Psoas muscle (tissue), 8 donors: ENCODE measurements around the gene UBAP1L. TPM values are rescaled to one million over a fixed set of nuclear protein-coding genes. Genes with fewer than 3 reads are reported as not detected.
A peak's percentile ranks its signal among the peaks of the same experiment; 100 is the strongest.

Experiments
- ATAC-seq, 4 donors: fragments of 200-7000 bp; cut with Tn5 transposase; one replicate each; pipeline ENCODE4 v1.9.1; 2020; ENCODE audit warnings: moderate library complexity in 3 of 4, mild to moderate bottlenecking in 2 of 4
- DNase-seq, 2 donors: peaks; one replicate each; pipeline ENCODE4 v3.0.0-alpha.2; 2020
- H3K27ac ChIP-seq: fragments of 200-600 bp; one replicate; pipeline ENCODE4 v1.8.0; 2022
- H3K27me3 ChIP-seq, 3 donors: fragments of 200-600 bp in 1 of 3; one replicate each; pipeline versions ENCODE4 v1.6.1 to v1.8.0; 2013 to 2022; ENCODE audit warnings: low read length in 2 of 3, mild to moderate bottlenecking in 2 of 3, moderate library complexity in 1 of 3; ENCODE audit not compliant: insufficient read depth in 3 of 3
- H3K36me3 ChIP-seq, 2 donors: fragments of 200-600 bp in 1 of 2; one replicate each; pipeline versions ENCODE4 v1.6.1 to v1.8.0; 2013 to 2022; ENCODE audit warnings: low read depth in 1 of 2, mild to moderate bottlenecking in 1 of 2, moderate library complexity in 1 of 2; ENCODE audit not compliant: insufficient read depth in 1 of 2
- H3K4me1 ChIP-seq: fragments of 200-600 bp; one replicate; pipeline ENCODE4 v1.8.0; 2022
- H3K4me3 ChIP-seq: fragments of 200-600 bp; one replicate; pipeline ENCODE4 v1.8.0; 2022; ENCODE audit warnings: mild to moderate bottlenecking
- H3K9me3 ChIP-seq: fragments of 200-600 bp; one replicate; pipeline ENCODE4 v1.8.0; 2022
- CTCF ChIP-seq: fragments of 200-600 bp; IDR thresholded peaks from one replicate; pipeline ENCODE4 v1.8.0; 2022; ENCODE audit warnings: antibody characterized with exemption
- WGBS, 3 donors: extraction: QIAGEN DNeasy Blood & Tissue Kit; methylation state at CpG; one replicate each; pipeline versions ENCODE4 v1.1.6 to v1.1.7; 2013; 5-methylcytosine and 5-hydroxymethylcytosine counted together
- intact Hi-C, 2 donors: fragments of 100-400 bp; cut with DNase I; formaldehyde crosslinking; loops; one replicate each; pipeline versions ENCODE4 v1.11.0 to v1.14.2; 2022
- long read RNA-seq, 2 donors: library from polyadenylated mRNA; unstranded; transcript quantifications; one replicate each; pipeline ENCODE4 v2.0.0, GENCODE V29; 2021
- polyA plus RNA-seq, 3 donors: library from polyadenylated mRNA; stranded (reverse); fragments of 200-250 nt; gene quantifications; one replicate each; pipeline ENCODE4 v1.2.3, GENCODE V29; 2013
- total RNA-seq, 4 donors: library from RNA; stranded (reverse); fragmentation: NEBNext Ultra II Directional in 2 of 4; extraction: Animal tissue kit (Norgen Biotek cat#: 25700) in 2 of 4; gene quantifications; one replicate each; pipeline versions ENCODE4 v1.2.1 to v1.2.4, GENCODE V29; 2021 to 2023
- donor health status: healthy with polysubstance abuse.
- donor health status: DM: no; HTN: no; CAD: no; lungs with moderate emphysema.
- donor health status: Bipolar disorder and iron deficiency.
- donor health status: healthy.
- donor health status: DM: yes; HTN: yes; CAD: no.
- donor health status: DM: no; HTN: no; CAD: no.
- donor health status: DM: no; HTN: no; CAD: no.
- donor health status: DM: yes; HTN: yes; CAD: no.

UBAP1L gene
- total RNA-seq: 1 to 10 TPM; 1.1 to 2.8 (median 1.9) TPM
- 1 to 10 TPM in 1 of 3 donors, under 1 TPM in 2; 0.79 to 1.1 (median 0.90) TPM for polyA plus RNA-seq
- long read RNA-seq, donor 1, full-length matches to known transcripts: 1 of 1 reads
- long read RNA-seq, donor 1, partial matches to known transcripts: 0 of 1 reads
- long read RNA-seq, donor 1, other reads (novel, unspliced or antisense): 0 of 1 reads
- long read RNA-seq, donor 2, partial matches to known transcripts: 0 of 2 reads
- long read RNA-seq, donor 2, other reads (novel, unspliced or antisense): 2 of 2 reads

- no peak for TF ChIP-seq CTCF
- intact Hi-C loops: no loop called here
- H3K27ac ChIP-seq: no peak within 1 kb of the TSS
Observed at GRCh38 chr15:65115086-65115485, at the start of gene UBAP1L. TSS of gene UBAP1L (minus strand) at chr15:65115200. CDS start at chr15:65106215, 8,985 bp downstream.

DNA sequence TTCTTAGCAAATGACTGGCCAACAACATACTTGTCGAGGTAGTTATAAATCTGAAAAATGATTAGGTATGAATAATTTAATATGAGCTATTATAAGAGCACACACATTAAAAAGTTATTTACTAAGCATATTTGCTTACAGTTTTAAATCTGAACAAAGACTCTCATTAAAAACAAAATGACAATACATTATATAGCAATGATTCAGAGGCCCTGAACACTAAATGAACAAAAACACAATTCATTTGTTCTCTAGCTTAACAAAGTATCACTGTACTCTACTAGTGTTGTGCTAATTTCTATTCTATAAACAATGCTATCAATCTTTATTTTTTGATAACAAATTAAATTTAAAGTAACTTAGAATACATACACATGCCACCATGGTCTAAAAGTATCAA, 49.1 kb upstream of the UBAP1L start:
- no peak overlapping the region for H3K4me3 ChIP-seq
- WGBS, 3 donors: 39 to 71% (median 43%) methylated on average over 1 of the region's 1 CpG
- intact Hi-C loops: no loop called here
- peak overlapping the region; percentile 77 for H3K27ac ChIP-seq
- no peak for DNase-seq
- no peak for TF ChIP-seq CTCF
- no peaks in the 10 kb centered on the region for H3K27me3 ChIP-seq
- no peaks in the 10 kb centered on the region for H3K9me3 ChIP-seq
- H3K36me3 ChIP-seq: peaks cover 4 to 54% of the 10 kb centered on the region in 2 donors
- no peak for ATAC-seq
- H3K4me1 ChIP-seq: peaks cover 19% of the 10 kb centered on the region

More at GRCh38 chr15:65115086-65115485, at the start of gene UBAP1L:
- Histone ChIP-seq H3K4me3 (no peak within 1 kb of the TSS), H3K27me3 (no peaks in the 10 kb centered on the region), H3K9me3 (no peaks in the 10 kb centered on the region), H3K36me3 (peaks cover 13 to 90% of the 10 kb centered on the region in 2 donors), H3K4me1 (peaks cover 8% of the 10 kb centered on the region)
- WGBS, 3 donors: 64 to 79% (median 67%) methylated on average over 2 of the region's 2 CpGs
- ATAC-seq: peak in 3 of 4 donors; percentile 53 to 77 (median 68)
- no peak for DNase-seq

GRCh38 chr15:65163041-65163440, 48.0 kb upstream of the UBAP1L start:
- intact Hi-C loops: no loop called here
- Histone ChIP-seq H3K4me1 (peaks cover 19% of the 10 kb centered on the region), H3K4me3 (peak overlapping the region; percentile 8), H3K9me3 (no peaks in the 10 kb centered on the region), H3K27ac (peak overlapping the region; percentile 77), H3K27me3 (no peaks in the 10 kb centered on the region), H3K36me3 (peaks cover 6 to 63% of the 10 kb centered on the region in 2 donors)
- no peak for TF ChIP-seq CTCF
- peak; percentile 90 to 93 (median 92) for ATAC-seq
- WGBS, 3 donors: 63 to 74% (median 66%) methylated on average over 4 of the region's 4 CpGs
- DNase-seq: no peak

DNA sequence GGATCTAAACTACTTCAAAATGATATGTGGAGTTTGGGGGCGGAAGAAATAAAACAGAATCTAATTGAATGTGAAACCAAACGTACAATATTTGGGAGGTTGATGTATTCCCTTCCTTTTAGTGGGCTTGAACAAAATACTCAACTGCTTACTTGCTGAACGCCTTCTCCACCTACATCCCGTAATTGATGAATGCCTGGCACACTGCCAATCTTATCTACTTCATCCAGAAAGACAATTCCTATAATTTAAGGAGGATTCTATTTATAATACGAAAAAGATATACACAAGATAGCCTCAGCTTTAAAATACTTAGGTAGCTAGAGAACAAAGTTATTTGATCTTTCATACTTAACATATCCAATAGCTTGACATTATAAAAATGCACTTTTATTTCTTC, 41.7 kb upstream of the UBAP1L start:
- TF ChIP-seq CTCF: no peak
- intact Hi-C loops: no loop called here
- Histone ChIP-seq H3K27ac (no peak overlapping the region), H3K9me3 (no peaks in the 10 kb centered on the region), H3K4me1 (no peaks in the 10 kb centered on the region), H3K4me3 (no peak overlapping the region), H3K36me3 (peaks cover 13 to 87% of the 10 kb centered on the region in 2 donors), H3K27me3 (no peaks in the 10 kb centered on the region)
- WGBS, 3 donors: 66 to 72% (median 71%) methylated on average over 5 of the region's 5 CpGs
- ATAC-seq: no peak
- DNase-seq: no peak

DNA sequence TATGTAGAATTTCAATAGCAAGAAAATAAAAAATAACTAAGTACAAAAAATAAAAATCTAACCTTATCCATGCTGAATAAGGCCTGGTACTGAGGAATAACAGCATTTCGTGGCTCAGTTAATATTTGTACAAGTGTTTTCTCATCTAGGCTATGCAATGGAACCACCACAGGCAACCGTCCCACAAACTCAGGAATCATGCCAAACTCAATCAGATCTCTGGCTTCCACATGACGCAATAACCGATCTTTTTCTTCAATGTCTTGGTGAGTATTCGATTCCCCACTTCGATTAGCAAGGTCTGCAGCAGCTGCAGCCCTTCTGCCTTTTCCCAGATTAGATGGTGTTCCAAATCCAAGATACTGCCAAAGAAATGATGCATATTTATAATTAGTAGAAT, 39.7 kb upstream of the UBAP1L start:
- no peak overlapping the region for H3K27ac ChIP-seq
- intact Hi-C loops: no loop called here
- H3K9me3 ChIP-seq: no peaks in the 10 kb centered on the region
- WGBS, 3 donors: 81 to 87% (median 81%) methylated on average over 6 of the region's 6 CpGs
- H3K4me1 ChIP-seq: no peaks in the 10 kb centered on the region
- no peak overlapping the region for H3K4me3 ChIP-seq
- H3K27me3 ChIP-seq: no peaks in the 10 kb centered on the region
- ATAC-seq: no peak
- TF ChIP-seq CTCF: no peak
- peaks cover 13 to 92% of the 10 kb centered on the region in 2 donors for H3K36me3 ChIP-seq
- DNase-seq: no peak
